Neural cell (in vitro differentiated cells): ENCODE measurements around the gene HELZ. TPM values are rescaled to one million over a fixed set of nuclear protein-coding genes. Genes with fewer than 3 reads are reported as not detected.

Source experiments
- H2AFZ ChIP-seq: fragments of 200-600, 300-800 bp; sonication (generic), shearing (Covaris generic); 2 replicates; pipeline ENCODE4 v1.6.0; 2014; ENCODE audit warnings: low read depth, mild to moderate bottlenecking, antibody characterized with exemption, low read length, moderate library complexity
- H3F3A ChIP-seq: fragments of 200-600 bp; shearing (Covaris generic); 2 replicates; pipeline ENCODE4 v1.6.1; 2016; ENCODE audit warnings: mild to moderate bottlenecking, moderate library complexity, mixed read lengths, antibody characterized with exemption, low read length; ENCODE audit not compliant: insufficient read depth, poor library complexity, severe bottlenecking
- H3K27ac ChIP-seq: fragments of 200-600, 300-800 bp; sonication (generic), shearing (Covaris generic); 2 replicates; pipeline ENCODE4 v1.5.1; 2014; ENCODE audit warnings: mild to moderate bottlenecking, low read length, moderate library complexity
- H3K27me3 ChIP-seq: fragments of 300-800, 200-600 bp; sonication (generic), shearing (Covaris generic); 2 replicates; pipeline ENCODE4 v1.6.0; 2014; ENCODE audit warnings: mild to moderate bottlenecking, low read depth, low read length, moderate library complexity; ENCODE audit not compliant: insufficient read depth
- H3K36me3 ChIP-seq: fragments of 300-800, 200-600 bp; sonication (generic), shearing (Covaris generic); 2 replicates; pipeline ENCODE4 v1.5.1; 2014; ENCODE audit warnings: mild to moderate bottlenecking, antibody characterized with exemption, low read length, moderate library complexity; ENCODE audit not compliant: insufficient read depth
- H3K4me2 ChIP-seq: fragments of 300-800, 200-600 bp; sonication (generic), shearing (Covaris generic); 2 replicates; pipeline ENCODE4 v1.6.0; 2014; ENCODE audit warnings: mild to moderate bottlenecking, low read length
- H3K4me3 ChIP-seq: fragments of 300-800, 200-600 bp; sonication (generic), shearing (Covaris generic); 2 replicates; pipeline ENCODE4 v1.5.1; 2014; ENCODE audit warnings: mild to moderate bottlenecking, low read length, moderate library complexity
- H3K79me2 ChIP-seq: fragments of 200-600 bp; shearing (Covaris generic); replicated peaks from 2 replicates; pipeline ENCODE4 v1.6.0; 2014; ENCODE audit warnings: mild to moderate bottlenecking, low read length, moderate library complexity; ENCODE audit not compliant: insufficient read depth
- H3K9ac ChIP-seq: fragments of 300-800, 200-600 bp; sonication (generic), shearing (Covaris generic); 2 replicates; pipeline ENCODE4 v1.6.1; 2016; ENCODE audit warnings: mild to moderate bottlenecking, low read length, mixed read lengths
- H3K9me2 ChIP-seq: fragments of 200-600 bp; shearing (Covaris generic); 2 replicates; pipeline ENCODE4 v1.6.1; 2016; ENCODE audit warnings: mild to moderate bottlenecking, low read length, mixed read lengths; ENCODE audit not compliant: insufficient read depth
- H3K9me3 ChIP-seq: fragments of 200-600, 300-800 bp; sonication (generic), shearing (Covaris generic); 2 replicates; pipeline ENCODE4 v1.6.1; 2016; ENCODE audit warnings: mild to moderate bottlenecking, mixed run types, low read length, moderate library complexity, mixed read lengths
- H4K20me1 ChIP-seq: fragments of 200-600 bp; shearing (Covaris generic); 2 replicates; pipeline ENCODE4 v1.6.1; 2016; ENCODE audit warnings: mild to moderate bottlenecking, mixed run types; ENCODE audit not compliant: insufficient read depth
- CTCF ChIP-seq: fragments of 450-650 bp; IDR thresholded peaks from 2 replicates; pipeline ENCODE4 v1.5.1; 2014; ENCODE audit warnings: antibody characterized with exemption, mild to moderate bottlenecking, moderate library complexity; ENCODE audit not compliant: poor library complexity, severe bottlenecking
- EP300 ChIP-seq: fragments of 450-650 bp; conservative IDR thresholded peaks from 2 replicates; pipeline ENCODE4 v1.6.1; 2014; ENCODE audit warnings: antibody characterized with exemption, mild to moderate bottlenecking, moderate library complexity; ENCODE audit not compliant: poor library complexity, severe bottlenecking
- EZH2 ChIP-seq: fragments of 200-600, 300-800 bp; shearing (Covaris generic), sonication (generic); IDR thresholded peaks from 2 replicates; pipeline ENCODE4 v1.6.1; 2014; ENCODE audit warnings: antibody characterized with exemption, low read length, borderline replicate concordance, mild to moderate bottlenecking; ENCODE audit not compliant: insufficient read depth, poor library complexity, severe bottlenecking
- MXI1 ChIP-seq: fragments of 450-650 bp; conservative IDR thresholded peaks from 2 replicates; pipeline ENCODE4 v1.6.1; 2014; ENCODE audit warnings: antibody characterized with exemption, mild to moderate bottlenecking; ENCODE audit not compliant: poor library complexity, severe bottlenecking
- POLR2AphosphoS5 ChIP-seq: IDR thresholded peaks from 2 replicates; pipeline ENCODE4 v1.6.1; 2012
- RAD21 ChIP-seq: fragments of 450-650 bp; conservative IDR thresholded peaks from 2 replicates; pipeline ENCODE4 v1.6.1; 2014; ENCODE audit warnings: antibody characterized with exemption, mild to moderate bottlenecking, moderate library complexity
- REST ChIP-seq: IDR thresholded peaks from 2 replicates; pipeline ENCODE4 v1.6.1; 2012; ENCODE audit warnings: borderline replicate concordance
- SMC3 ChIP-seq: fragments of 450-650 bp; conservative IDR thresholded peaks from 2 replicates; pipeline ENCODE4 v1.6.1; 2014; ENCODE audit warnings: antibody characterized with exemption, mild to moderate bottlenecking, moderate library complexity; ENCODE audit not compliant: poor library complexity
- TAF1 ChIP-seq: IDR thresholded peaks from 2 replicates; pipeline ENCODE4 v1.6.1; 2012; ENCODE audit warnings: low read depth
- polyA plus RNA-seq: library from polyadenylated mRNA; depleted of rRNA; stranded (reverse); fragments of >200 nt; gene quantifications from 2 replicates; pipeline ENCODE4 v1.2.3, GENCODE V29; 2014

HELZ gene
- polyA plus RNA-seq, 1 donor from 2014 or later, result 11.7 TPM

- Histone ChIP-seq H2AFZ (no peak overlapping the region), H3K27ac (no peak overlapping the region), H3K9ac (no peak overlapping the region), H3F3A (no peaks in the 10 kb centered on the region), H3K27me3 (no peaks in the 10 kb centered on the region), H3K9me2 (no peaks in the 10 kb centered on the region), H3K4me3 (no peak overlapping the region), H3K9me3 (no peaks in the 10 kb centered on the region), H4K20me1 (no peaks in the 10 kb centered on the region), H3K79me2 (no peaks in the 10 kb centered on the region), H3K4me2 (no peak overlapping the region), H3K36me3 (no peaks in the 10 kb centered on the region)
- TF ChIP-seq SMC3, result no peak
- no peak for TF ChIP-seq TAF1
- no peak for TF ChIP-seq EZH2
- no peak for TF ChIP-seq CTCF
- TF ChIP-seq MXI1, result no peak
- no peak for TF ChIP-seq POLR2AphosphoS5
- no peak for TF ChIP-seq EP300
- no peak for TF ChIP-seq RAD21
- TF ChIP-seq REST, result no peak
These were observed 112.6 kb downstream of the HELZ start for GRCh38 chr17:67132366-67132765.

- H3K79me2 ChIP-seq, result no peaks in the 10 kb centered on the region
- no peaks in the 10 kb centered on the region for H3K9me3 ChIP-seq
- no peak for TF ChIP-seq EP300
- TF ChIP-seq MXI1, result no peak
- no peaks in the 10 kb centered on the region for H4K20me1 ChIP-seq
- no peaks in the 10 kb centered on the region for H3F3A ChIP-seq
- no peaks in the 10 kb centered on the region for H3K9me2 ChIP-seq
- no peak overlapping the region for H2AFZ ChIP-seq
- H3K4me2 ChIP-seq, result no peak overlapping the region
- no peak overlapping the region for H3K27ac ChIP-seq
- no peak overlapping the region for H3K9ac ChIP-seq
- no peak overlapping the region for H3K4me3 ChIP-seq
- H3K36me3 ChIP-seq, result no peaks in the 10 kb centered on the region
- H3K27me3 ChIP-seq, result no peaks in the 10 kb centered on the region
These were observed 114.2 kb downstream of the HELZ start for GRCh38 chr17:67130768-67131167.

- Histone ChIP-seq H3K9ac (no peak overlapping the region), H3K79me2 (no peaks in the 10 kb centered on the region), H3K36me3 (no peaks in the 10 kb centered on the region), H4K20me1 (no peaks in the 10 kb centered on the region), H3K9me2 (no peaks in the 10 kb centered on the region), H3K4me2 (no peak overlapping the region), H2AFZ (no peak overlapping the region), H3F3A (no peaks in the 10 kb centered on the region), H3K9me3 (no peaks in the 10 kb centered on the region), H3K27me3 (no peaks in the 10 kb centered on the region), H3K4me3 (no peak overlapping the region), H3K27ac (no peak overlapping the region)
- TF ChIP-seq MXI1 (no peak), TAF1 (no peak), REST (no peak), POLR2AphosphoS5 (no peak), SMC3 (no peak), RAD21 (no peak), CTCF (no peak), EZH2 (no peak), EP300 (no peak)
These were observed 115.7 kb downstream of the HELZ start for GRCh38 chr17:67129283-67129682.
